Smooth muscle cell (in vitro differentiated cells): ENCODE results near the gene JPH3. TPM values are rescaled to one million over a fixed set of nuclear protein-coding genes. Genes with fewer than 3 reads are reported as not detected.
A peak's percentile ranks its signal among the peaks of the same experiment; 100 is the strongest.

ENCODE experiments used
- DNase-seq: peaks from one replicate; lab custom pipeline; 2025; ENCODE audit not compliant: unreplicated experiment; lab: John Stamatoyannopoulos, UW
- H2AFZ ChIP-seq: fragments of 200-600 bp; sonication (generic); 2 replicates; pipeline ENCODE4 v1.6.0; 2016; ENCODE audit warnings: antibody characterized with exemption, low read depth, mild to moderate bottlenecking
- H3F3A ChIP-seq: fragments of 200-600 bp; sonication (generic); 2 replicates; pipeline ENCODE4 v1.6.0; 2017; ENCODE audit warnings: antibody characterized with exemption, low read depth
- H3K27ac ChIP-seq: fragments of 200-600 bp; sonication (generic); 2 replicates; pipeline ENCODE4 v1.5.1; 2016; ENCODE audit warnings: low read depth, mild to moderate bottlenecking
- H3K27me3 ChIP-seq: fragments of 200-600 bp; sonication (generic); 2 replicates; pipeline ENCODE4 v1.6.1; 2016; ENCODE audit warnings: low read depth, mild to moderate bottlenecking
- H3K36me3 ChIP-seq: fragments of 200-600 bp; sonication (generic); 2 replicates; pipeline ENCODE4 v1.5.1; 2016; ENCODE audit warnings: low read depth
- H3K4me1 ChIP-seq: fragments of 200-600 bp; sonication (generic); 2 replicates; pipeline ENCODE4 v1.5.1; 2016; ENCODE audit warnings: low read depth
- H3K4me2 ChIP-seq: fragments of 200-600 bp; sonication (generic); 2 replicates; pipeline ENCODE4 v1.6.0; 2016; ENCODE audit warnings: mild to moderate bottlenecking
- H3K4me3 ChIP-seq: fragments of 200-600 bp; sonication (generic); 2 replicates; pipeline ENCODE4 v1.5.1; 2016; ENCODE audit warnings: mild to moderate bottlenecking
- H3K79me2 ChIP-seq: fragments of 200-600 bp; sonication (generic); 2 replicates; pipeline ENCODE4 v1.6.0; 2016; ENCODE audit warnings: low read depth, mild to moderate bottlenecking
- H3K9ac ChIP-seq: fragments of 200-600 bp; sonication (generic); 2 replicates; pipeline ENCODE4 v1.6.0; 2016; ENCODE audit warnings: low read depth
- H3K9me3 ChIP-seq: fragments of 200-600 bp; sonication (generic); replicated peaks from 2 replicates; pipeline ENCODE4 v1.5.1; 2016; ENCODE audit warnings: low read depth
- H4K20me1 ChIP-seq: fragments of 200-600 bp; sonication (generic); 2 replicates; pipeline ENCODE4 v1.6.0; 2016; ENCODE audit warnings: low read depth
- WGBS: methylation state at CpG from one replicate; pipeline ENCODE4 v1.1.7; 2016; ENCODE audit warnings: low lambda C conversion rate; 5-methylcytosine and 5-hydroxymethylcytosine counted together
- polyA plus RNA-seq: library from polyadenylated mRNA; unstranded; fragments of >200 nt; fragmentation: Nextera tagmentation; extraction: Ambion mirVana; gene quantifications from 2 replicates; pipeline ENCODE4 v1.2.1, GENCODE V29; 2016
- total RNA-seq: library from RNA; depleted of rRNA; stranded (reverse); fragments of >200 nt; gene quantifications from 2 replicates; pipeline ENCODE4 v1.2.3, GENCODE V29; 2014
- TF ChIP-seq, protein P1 (sequence below): fragments of 200-600 bp; sonication (generic); IDR thresholded peaks from 2 replicates; pipeline ENCODE4 v1.5.1; 2017; ENCODE audit warnings: borderline replicate concordance, mild to moderate bottlenecking, antibody characterized with exemption; ENCODE audit not compliant: insufficient read depth, poor library complexity, severe bottlenecking

The JPH3 gene
- total and polyA plus RNA-seq, 2 experiments from 2014 or later = 2.1 to 2.4 TPM

DNA sequence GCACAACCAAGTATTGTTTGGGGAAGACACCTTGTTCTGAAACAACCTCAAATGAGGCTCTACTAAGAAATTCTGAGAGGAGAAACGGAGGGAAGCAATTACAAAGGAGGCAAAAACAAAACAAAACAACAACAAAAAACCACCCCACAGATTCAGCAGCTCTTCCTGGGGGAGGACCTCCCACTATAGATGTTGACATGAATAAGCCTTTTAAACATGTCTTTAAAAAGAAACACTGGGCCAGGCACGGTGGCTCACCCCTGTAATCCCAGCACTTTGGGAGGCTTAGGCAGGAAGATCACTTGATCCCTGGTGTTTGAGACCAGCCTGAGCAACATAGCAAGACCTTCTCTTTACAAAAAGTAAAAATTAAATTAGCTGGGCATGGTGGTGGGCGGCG lies 22.6 kb upstream of the JPH3 start:
- Histone ChIP-seq H3K4me3 (no peak overlapping the region), H3F3A (peaks cover 36% of the 10 kb centered on the region), H2AFZ (no peak overlapping the region), H3K27me3 (no peaks in the 10 kb centered on the region), H3K4me2 (no peak overlapping the region), H3K36me3 (no peaks in the 10 kb centered on the region), H3K79me2 (no peaks in the 10 kb centered on the region), H3K9me3 (no peaks in the 10 kb centered on the region), H3K27ac (peak overlapping the region; percentile 47), H3K9ac (no peak overlapping the region), H3K4me1 (peaks cover 20% of the 10 kb centered on the region), H4K20me1 (no peaks in the 10 kb centered on the region)
- no peak for DNase-seq
- TF ChIP-seq, protein P1, sequence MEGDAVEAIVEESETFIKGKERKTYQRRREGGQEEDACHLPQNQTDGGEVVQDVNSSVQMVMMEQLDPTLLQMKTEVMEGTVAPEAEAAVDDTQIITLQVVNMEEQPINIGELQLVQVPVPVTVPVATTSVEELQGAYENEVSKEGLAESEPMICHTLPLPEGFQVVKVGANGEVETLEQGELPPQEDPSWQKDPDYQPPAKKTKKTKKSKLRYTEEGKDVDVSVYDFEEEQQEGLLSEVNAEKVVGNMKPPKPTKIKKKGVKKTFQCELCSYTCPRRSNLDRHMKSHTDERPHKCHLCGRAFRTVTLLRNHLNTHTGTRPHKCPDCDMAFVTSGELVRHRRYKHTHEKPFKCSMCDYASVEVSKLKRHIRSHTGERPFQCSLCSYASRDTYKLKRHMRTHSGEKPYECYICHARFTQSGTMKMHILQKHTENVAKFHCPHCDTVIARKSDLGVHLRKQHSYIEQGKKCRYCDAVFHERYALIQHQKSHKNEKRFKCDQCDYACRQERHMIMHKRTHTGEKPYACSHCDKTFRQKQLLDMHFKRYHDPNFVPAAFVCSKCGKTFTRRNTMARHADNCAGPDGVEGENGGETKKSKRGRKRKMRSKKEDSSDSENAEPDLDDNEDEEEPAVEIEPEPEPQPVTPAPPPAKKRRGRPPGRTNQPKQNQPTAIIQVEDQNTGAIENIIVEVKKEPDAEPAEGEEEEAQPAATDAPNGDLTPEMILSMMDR = no peak
- 57% methylated on average over 4 of the region's 4 CpGs for WGBS

DNA sequence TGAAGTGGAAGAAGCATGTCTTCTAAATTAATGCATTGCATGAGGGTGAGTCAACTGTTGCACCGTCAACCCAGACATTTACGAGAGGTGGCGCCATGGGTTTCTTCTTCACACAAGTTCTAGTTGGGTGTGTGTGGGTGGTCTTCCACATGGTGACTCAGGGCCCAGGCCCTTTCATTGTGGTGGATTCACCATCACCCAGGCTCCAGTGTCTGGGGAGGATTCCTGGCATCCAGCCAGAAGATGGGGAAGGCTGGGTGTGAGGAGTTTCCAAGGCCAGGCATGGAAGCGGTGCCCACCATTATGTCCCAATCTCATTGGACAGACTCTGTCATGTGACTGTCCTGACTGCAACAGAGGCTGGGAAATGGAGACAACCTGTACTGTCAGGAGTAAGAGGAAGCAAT lies 21.4 kb upstream of the JPH3 start:
- H3K9me3 ChIP-seq = no peaks in the 10 kb centered on the region
- H3K79me2 ChIP-seq = no peaks in the 10 kb centered on the region
- TF ChIP-seq, protein P1 = no peak
- peaks cover 24% of the 10 kb centered on the region for H3K4me1 ChIP-seq
- H2AFZ ChIP-seq = no peak overlapping the region
- H3F3A ChIP-seq = peaks cover 33% of the 10 kb centered on the region
- H3K4me3 ChIP-seq = no peak overlapping the region
- 16% methylated on average over 4 of the region's 4 CpGs for WGBS
- no peaks in the 10 kb centered on the region for H4K20me1 ChIP-seq
- H3K9ac ChIP-seq = no peak overlapping the region
- no peak for DNase-seq
- peak overlapping the region; percentile 10 for H3K4me2 ChIP-seq
- peak overlapping the region; percentile 99 for H3K27ac ChIP-seq
- H3K36me3 ChIP-seq = no peaks in the 10 kb centered on the region
- H3K27me3 ChIP-seq = no peaks in the 10 kb centered on the region

DNA sequence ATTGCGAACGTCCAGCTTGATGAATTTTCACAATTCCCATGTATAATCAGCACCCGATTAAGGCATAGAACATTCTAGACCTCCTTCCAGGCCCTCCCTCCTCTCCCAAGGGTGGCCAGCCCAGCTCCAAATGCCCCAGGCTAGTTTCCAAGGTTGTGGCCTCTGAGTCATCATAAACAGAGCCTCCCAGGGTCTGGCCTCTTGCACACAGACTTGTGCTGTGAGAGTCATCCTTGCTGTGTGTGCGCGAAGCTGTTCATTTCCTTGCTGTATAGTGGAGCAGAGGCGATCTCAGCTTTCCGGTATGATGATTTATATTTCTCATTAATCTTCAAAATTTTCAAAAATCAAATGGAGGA lies 20.5 kb upstream of the JPH3 start:
- DNase-seq = peak; percentile 43
- Histone ChIP-seq H3K79me2 (no peaks in the 10 kb centered on the region), H3K36me3 (no peaks in the 10 kb centered on the region), H3K27me3 (no peaks in the 10 kb centered on the region), H3F3A (peaks cover 38% of the 10 kb centered on the region), H4K20me1 (no peaks in the 10 kb centered on the region), H3K9me3 (no peaks in the 10 kb centered on the region), H3K4me3 (no peak overlapping the region), H3K4me2 (peak overlapping the region; percentile 72), H3K27ac (peak overlapping the region; percentile 99), H3K4me1 (peaks cover 24% of the 10 kb centered on the region), H2AFZ (no peak overlapping the region), H3K9ac (peak overlapping the region; percentile 91)
- TF ChIP-seq, protein P1 = no peak
- WGBS = 29% methylated on average over 7 of the region's 7 CpGs

DNA sequence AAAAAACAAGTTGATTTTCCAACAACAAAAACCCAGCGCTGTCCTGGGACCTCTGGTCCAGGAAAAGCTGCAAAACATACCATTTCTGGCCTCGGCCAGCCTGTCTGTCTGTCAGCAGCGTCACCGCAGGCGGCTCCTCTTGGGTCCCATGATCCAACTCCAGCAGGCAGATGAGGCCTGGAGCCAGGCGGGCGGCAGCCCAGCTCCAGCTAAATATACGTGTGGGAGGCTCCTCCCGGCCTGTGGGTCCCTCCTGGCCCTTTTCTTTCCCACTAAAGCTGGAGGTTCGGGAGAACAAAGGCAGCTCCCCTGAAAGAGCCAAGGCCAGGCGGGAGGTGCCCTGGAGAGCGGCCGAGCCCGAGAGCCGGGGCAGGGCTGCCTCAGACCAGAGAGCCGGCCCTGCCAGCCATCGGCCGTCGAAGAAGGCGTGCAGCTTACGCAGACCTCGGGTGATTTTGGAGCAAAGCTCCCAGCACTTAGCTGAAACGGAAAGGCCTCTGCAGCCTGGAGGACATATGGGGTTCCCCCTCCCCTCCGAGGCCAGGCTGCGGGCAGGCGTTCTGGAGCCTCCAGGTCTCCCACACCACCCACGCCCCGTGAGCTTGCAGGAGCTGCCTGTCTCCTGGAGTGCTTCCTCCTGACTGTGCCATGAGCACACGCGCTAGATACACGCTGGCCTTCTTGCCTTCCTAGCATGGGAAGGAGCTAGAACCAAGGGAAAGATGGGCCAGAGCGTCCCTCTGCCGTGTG lies 19.9 kb upstream of the JPH3 start:
- Histone ChIP-seq H3K27me3 (no peaks in the 10 kb centered on the region), H3K4me1 (peaks cover 24% of the 10 kb centered on the region), H3K36me3 (no peaks in the 10 kb centered on the region), H4K20me1 (no peaks in the 10 kb centered on the region), H3F3A (peaks cover 38% of the 10 kb centered on the region), H3K79me2 (no peaks in the 10 kb centered on the region), H3K9ac (peak overlapping the region; percentile 91), H3K4me3 (no peak overlapping the region), H2AFZ (peak overlapping the region; percentile 6), H3K27ac (peak overlapping the region; percentile 99), H3K9me3 (no peaks in the 10 kb centered on the region), H3K4me2 (peak overlapping the region; percentile 72)
- 35% methylated on average over 33 of the region's 33 CpGs for WGBS
- TF ChIP-seq, protein P1 = no peak
- DNase-seq = peak; percentile 43
